H1 (cell line): ENCODE measurements around the gene SSBP3. TPM values are rescaled to one million over a fixed set of nuclear protein-coding genes. Genes with fewer than 3 reads are reported as not detected.

ENCODE experiments used
- CTCF ChIA-PET: fragments of 300-600 bp; sonication (Branson Sonifier 250); formaldehyde crosslinking; loops from one replicate; lab custom pipeline; 2021; ENCODE audit not compliant: partially characterized antibody; lab: Charles Lee
- POLR2A ChIA-PET: fragments of 300-600 bp; sonication (Branson Sonifier 250); formaldehyde crosslinking; loops from one replicate; lab custom pipeline; 2021; ENCODE audit warnings: inconsistent platforms; ENCODE audit not compliant: partially characterized antibody; lab: Charles Lee
- DNase-seq, 2 experiments: peaks; one replicate each; pipeline versions ENCODE4 v3.0.0 to v3.0.0-alpha.2; 2010 to 2022; ENCODE audit warnings: low spot score in 2 of 2, low read depth in 1 of 2, mixed read lengths in 1 of 2
- FAIRE-seq: peaks from 2 replicates; lab custom pipeline; 2011; peaks lifted over from hg19 to GRCh38; lab: Jason Lieb, UNC
- H2AFZ ChIP-seq: 2 replicates; pipeline ENCODE4 v1.8.1; 2012; ENCODE audit warnings: low read length, inconsistent platforms
- H2AK5ac ChIP-seq: 2 replicates; pipeline ENCODE4 v1.6.1; 2013; ENCODE audit warnings: low read depth, low read length
- H2BK120ac ChIP-seq: replicated peaks from 2 replicates; pipeline ENCODE3; 2013; ENCODE audit warnings: low read depth, low read length, inconsistent platforms
- H2BK12ac ChIP-seq: 2 replicates; pipeline ENCODE4 v1.6.1; 2013; ENCODE audit warnings: low read depth, low read length
- H2BK15ac ChIP-seq: 2 replicates; pipeline ENCODE4 v1.6.1; 2013; ENCODE audit warnings: low read length
- H2BK20ac ChIP-seq: 2 replicates; pipeline ENCODE4 v1.6.1; 2013; ENCODE audit warnings: low read length
- H2BK5ac ChIP-seq: 2 replicates; pipeline ENCODE4 v1.6.1; 2013; ENCODE audit warnings: low read depth, low read length
- H3K14ac ChIP-seq: 2 replicates; pipeline ENCODE4 v1.6.1; 2013; ENCODE audit warnings: inconsistent platforms; ENCODE audit not compliant: insufficient read length
- H3K18ac ChIP-seq: 2 replicates; pipeline ENCODE4 v1.6.1; 2013; ENCODE audit warnings: low read length; ENCODE audit errors: extremely low read depth
- H3K23ac ChIP-seq: 2 replicates; pipeline ENCODE4 v1.6.1; 2013; ENCODE audit warnings: inconsistent platforms; ENCODE audit not compliant: insufficient read length
- H3K23me2 ChIP-seq: 2 replicates; pipeline ENCODE4 v1.6.1; 2013; ENCODE audit warnings: low read depth, low read length
- H3K27ac ChIP-seq: 2 replicates; pipeline ENCODE4 v1.6.1; 2011; ENCODE audit warnings: low read depth, low read length, inconsistent platforms
- H3K27me3 ChIP-seq, 4 experiments: replicated peaks in 1 of 4; 1 replicate in 1 of 4; 2 replicates in 3 of 4; pipeline versions ENCODE4 v1.6.1 to v1.8.1; 2011 to 2013; ENCODE audit warnings: low read length in 3 of 4, mild to moderate bottlenecking in 3 of 4, inconsistent platforms in 2 of 4, mixed read lengths in 2 of 4, moderate library complexity in 1 of 4; ENCODE audit not compliant: control insufficient read depth in 3 of 4, insufficient read depth in 3 of 4; ENCODE audit errors: extremely low read depth in 1 of 4
- H3K36me3 ChIP-seq, 4 experiments: 2 replicates each; pipeline versions ENCODE4 v1.6.1 to v1.8.1; 2011 to 2013; ENCODE audit warnings: mild to moderate bottlenecking in 4 of 4, low read length in 3 of 4, moderate library complexity in 2 of 4, control low read depth in 1 of 4, inconsistent platforms in 1 of 4; ENCODE audit not compliant: insufficient read depth in 4 of 4, control insufficient read depth in 2 of 4
- H3K4ac ChIP-seq: replicated peaks from 2 replicates; pipeline ENCODE3; 2013; ENCODE audit warnings: low read length, low read depth, mixed read lengths, inconsistent platforms; ENCODE audit not compliant: insufficient read length
- H3K4me1 ChIP-seq, 4 experiments: replicated peaks in 1 of 4; 1 replicate in 1 of 4; 2 replicates in 3 of 4; pipeline versions ENCODE4 v1.6.1 to v1.8.1; 2011 to 2013; ENCODE audit warnings: low read length in 3 of 4, inconsistent platforms in 2 of 4, mixed read lengths in 1 of 4; ENCODE audit not compliant: insufficient read depth in 4 of 4, control insufficient read depth in 3 of 4
- H3K4me2 ChIP-seq, 2 experiments: 2 replicates each; pipeline versions ENCODE4 v1.6.1 to v1.8.1; 2011 to 2013; ENCODE audit warnings: low read depth in 2 of 2, low read length in 2 of 2, control low read depth in 1 of 2, inconsistent platforms in 1 of 2, mild to moderate bottlenecking in 1 of 2; ENCODE audit not compliant: insufficient read depth in 1 of 2
- H3K4me3 ChIP-seq, 4 experiments: fragments of 200-600, 300-600 bp in 1 of 4; sonication (generic), shearing (Covaris generic), sonication (Bioruptor Twin) in 1 of 4; 2 replicates each; pipeline versions ENCODE4 v1.5.1 to v1.8.1; 2011 to 2016; ENCODE audit warnings: low read length in 4 of 4, low read depth in 3 of 4, control low read depth in 2 of 4, inconsistent platforms in 2 of 4, mild to moderate bottlenecking in 2 of 4, mixed read lengths in 1 of 4, moderate library complexity in 1 of 4; ENCODE audit not compliant: insufficient read depth in 2 of 4; ENCODE audit errors: extremely low read depth in 1 of 4
- H3K56ac ChIP-seq: replicated peaks from 2 replicates; pipeline ENCODE3; 2013; ENCODE audit warnings: low read depth, mild to moderate bottlenecking, mixed read lengths, low read length, inconsistent platforms; ENCODE audit not compliant: insufficient read length
- H3K79me1 ChIP-seq: 2 replicates; pipeline ENCODE4 v1.6.1; 2013; ENCODE audit warnings: low read depth, low read length, control low read depth
- H3K79me2 ChIP-seq, 2 experiments: 2 replicates each; pipeline versions ENCODE4 v1.6.1 to v1.8.1; 2012 to 2013; ENCODE audit warnings: low read length in 2 of 2, mild to moderate bottlenecking in 2 of 2, inconsistent platforms in 1 of 2; ENCODE audit not compliant: insufficient read depth in 2 of 2, control insufficient read depth in 1 of 2
- H3K9ac ChIP-seq, 4 experiments: replicated peaks in 1 of 4; 1 replicate in 1 of 4; 2 replicates in 3 of 4; pipeline versions ENCODE4 v1.6.1 to v1.8.1; 2011 to 2013; ENCODE audit warnings: low read depth in 3 of 4, low read length in 3 of 4, control low read depth in 2 of 4, mild to moderate bottlenecking in 2 of 4, moderate library complexity in 2 of 4, inconsistent platforms in 1 of 4; ENCODE audit errors: extremely low read depth in 1 of 4
- H3K9me3 ChIP-seq, 2 experiments: 2 replicates each; pipeline versions ENCODE4 v1.6.1 to v1.8.1; 2012 to 2013; ENCODE audit warnings: mild to moderate bottlenecking in 2 of 2, moderate library complexity in 2 of 2, control low read depth in 1 of 2, inconsistent platforms in 1 of 2, low read depth in 1 of 2, low read length in 1 of 2, mixed read lengths in 1 of 2; ENCODE audit not compliant: insufficient read depth in 2 of 2
- H4K20me1 ChIP-seq, 2 experiments: replicated peaks in 1 of 2; 2 replicates each; pipeline versions ENCODE3 to v1.8.1; 2011 to 2013; ENCODE audit warnings: inconsistent platforms in 2 of 2, low read length in 2 of 2, mild to moderate bottlenecking in 1 of 2; ENCODE audit not compliant: insufficient read depth in 2 of 2, control insufficient read depth in 1 of 2
- H4K5ac ChIP-seq: 2 replicates; pipeline ENCODE4 v1.6.1; 2013; ENCODE audit warnings: low read length, low read depth, mixed read lengths, inconsistent platforms; ENCODE audit not compliant: insufficient read length
- H4K8ac ChIP-seq: 2 replicates; pipeline ENCODE4 v1.8.0; 2013; ENCODE audit warnings: mild to moderate bottlenecking, moderate library complexity, low read length, inconsistent platforms; ENCODE audit not compliant: insufficient read depth; ENCODE audit errors: extremely low read depth
- H4K91ac ChIP-seq: replicated peaks from 2 replicates; pipeline ENCODE3; 2013; ENCODE audit warnings: low read length, mixed read lengths, inconsistent platforms; ENCODE audit not compliant: insufficient read length
- BRCA1 ChIP-seq: IDR thresholded peaks from 2 replicates; pipeline ENCODE4 v1.6.1; 2012; ENCODE audit warnings: low read depth, low read length, improper control_type of control experiment
- KDM1A ChIP-seq: fragments of 200-600, 300-600 bp; sonication (generic); IDR thresholded peaks from 2 replicates; pipeline ENCODE4 v1.7.1; 2016; ENCODE audit warnings: mild to moderate bottlenecking, low read length, borderline replicate concordance
- RNF2 ChIP-seq: fragments of 200-900, 300-1000 bp; sonication (generic); IDR thresholded peaks from 2 replicates; pipeline ENCODE4 v1.7.1; 2016; ENCODE audit warnings: borderline replicate concordance, low read depth, mild to moderate bottlenecking, antibody characterized with exemption, low read length; ENCODE audit not compliant: poor library complexity, severe bottlenecking; ENCODE audit errors: missing control alignments
- SIN3A ChIP-seq, 2 experiments: IDR thresholded peaks in 1 of 2; conservative IDR thresholded peaks in 1 of 2; 2 replicates each; pipeline ENCODE4 v1.6.1; 2011 to 2012; ENCODE audit warnings: low read length in 2 of 2, improper control_type of control experiment in 1 of 2, low read depth in 1 of 2, mild to moderate bottlenecking in 1 of 2
- TAF7 ChIP-seq: optimal IDR thresholded peaks from 2 replicates; pipeline ENCODE3; 2011; ENCODE audit warnings: low read depth, mild to moderate bottlenecking, inconsistent platforms, low read length, moderate library complexity, borderline replicate concordance
- WGBS, 2 experiments: shearing (Covaris generic) in 1 of 2; methylation state at CpG; one replicate each; pipeline versions ENCODE4 v1.1.6 to v1.1.7; 2013 to 2015; ENCODE audit warnings: low lambda C conversion rate in 2 of 2, mixed read lengths in 2 of 2, inconsistent platforms in 1 of 2, low coverage in 1 of 2, missing lambda C conversion rate in 1 of 2; ENCODE audit not compliant: insufficient replicate concordance in 2 of 2, insufficient coverage in 1 of 2, insufficient read length in 1 of 2; ENCODE audit errors: extremely low coverage in 1 of 2, missing lambda C conversion rate in 1 of 2; 5-methylcytosine and 5-hydroxymethylcytosine counted together
- polyA plus RNA-seq, 7 experiments: library from polyadenylated mRNA; depleted of rRNA in 3 of 7; stranded (reverse) in 5 of 7; unstranded in 2 of 7; fragments of >200 nt in 5 of 7; fragments of 200-250 nt in 2 of 7; gene quantifications; 1 replicate in 5 of 7; 2 replicates in 1 of 7; 4 replicates in 1 of 7; pipeline versions ENCODE4 v1.2.1 to v1.2.3, GENCODE V29; 2011 to 2013; ENCODE audit warnings: missing spikeins in 2 of 7, mixed read lengths in 2 of 7
- total RNA-seq: library from RNA; stranded (reverse); fragmentation: NEBNext Ultra II Directional; extraction: Animal tissue kit (Norgen Biotek cat#: 25700); gene quantifications from 2 replicates; pipeline ENCODE4 v1.2.1, GENCODE V29; 2021

SSBP3 gene
- total and polyA plus RNA-seq, 2 of the 8 experiments (the other 6 are each of a cell fraction or from before 2014, with no cell fraction given), result 99.7 to 133 TPM

DNA sequence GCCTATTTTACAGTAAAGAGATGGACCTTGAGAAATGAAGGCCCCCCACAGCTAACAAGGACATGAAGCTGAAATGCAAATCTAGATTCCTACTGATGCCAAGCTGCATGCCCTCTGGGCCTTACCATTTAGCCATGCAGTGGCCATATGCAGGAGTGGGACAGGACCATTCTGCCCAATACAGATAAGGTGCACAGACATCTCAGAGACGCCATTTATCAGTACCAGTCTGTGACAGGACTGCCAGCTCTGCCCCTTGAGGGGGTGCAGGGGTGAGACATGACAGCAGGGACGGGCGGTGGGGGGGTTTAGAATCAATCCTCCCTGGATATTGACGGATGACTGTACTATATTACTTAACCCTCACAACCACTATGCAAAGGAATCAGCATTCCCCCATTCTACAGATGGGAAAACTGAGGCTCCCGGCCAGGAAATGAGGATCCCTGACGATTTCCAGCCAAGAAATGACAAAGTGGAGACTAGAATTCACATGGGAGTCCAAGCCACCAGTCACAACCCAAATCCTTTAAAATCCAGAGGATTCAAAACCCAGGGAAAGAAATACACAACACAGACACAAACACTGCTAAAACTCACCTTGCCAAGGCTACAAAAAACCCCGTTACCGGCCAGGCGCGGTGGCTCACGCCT, 10.8 kb downstream of the SSBP3 start:
- POLR2A ChIA-PET, result interaction anchor here (2.4 to 3.8 kb wide), 3 partner anchors 9 to 94 kb away, joined by 7 to 17 read pairs (median 17); partner anchors contain the start of gene SSBP3
- no peaks in the 10 kb centered on the region for H3K9me3 ChIP-seq
- H3K27ac ChIP-seq, result no peak overlapping the region
- H3K23ac ChIP-seq, result no peak overlapping the region
- H3K4ac ChIP-seq, result no peak overlapping the region
- H3K18ac ChIP-seq, result no peak overlapping the region
- no peak overlapping the region for H4K8ac ChIP-seq
- no peak overlapping the region for H2BK120ac ChIP-seq
- H3K4me1 ChIP-seq, result peaks cover 0 to 9% (median 5%) of the 10 kb centered on the region in 4 experiments; a peak in 5 of 7 replicates
- peaks cover 4% of the 10 kb centered on the region; the same call in 1 of the 2 replicates for H3K23me2 ChIP-seq
- H3K79me2 ChIP-seq, result peaks cover 25 to 96% of the 10 kb centered on the region in 2 experiments
- no peak overlapping the region for H2BK12ac ChIP-seq
- no peak for FAIRE-seq
- H2BK20ac ChIP-seq, result no peak overlapping the region
- DNase-seq, result no peak
- no peak overlapping the region for H2AK5ac ChIP-seq
- H2BK15ac ChIP-seq, result no peak overlapping the region
- H3K9ac ChIP-seq, result no peak overlapping the region
- H2AFZ ChIP-seq, result no peak overlapping the region
- H4K91ac ChIP-seq, result no peak overlapping the region
- TF ChIP-seq SIN3A (conservative IDR thresholded peaks at IDR 0.05 in 1 of 2, IDR thresholded peaks at IDR 0.05 in 1 of 2; ENCODE audit: low read depth in 1 of 2, low read length in 2 of 2) (no peak), TAF7 (no peak), BRCA1 (no peak), KDM1A (0 out of 2 replicates have a peak, but pooled peaks have one; percentile 20), RNF2 (no peak)
- H3K27me3 ChIP-seq, result no peaks in the 10 kb centered on the region
- H4K5ac ChIP-seq, result no peak overlapping the region
- H2BK5ac ChIP-seq, result no peak overlapping the region
- peaks cover 30% of the 10 kb centered on the region for H3K79me1 ChIP-seq
- H3K4me3 ChIP-seq, result no peak overlapping the region
- H3K4me2 ChIP-seq, result no peak overlapping the region
- peaks cover 25 to 59% of the 10 kb centered on the region in 2 experiments for H4K20me1 ChIP-seq
- peaks cover 32 to 76% (median 45%) of the 10 kb centered on the region in 4 experiments for H3K36me3 ChIP-seq
- 90% methylated on average over 11 of the region's 11 CpGs; no CpG with 5 or more reads in 1 of the 2 experiments for WGBS, 2 experiments
- CTCF ChIA-PET, result interaction anchor here (0.6 to 1.9 kb wide), 11 partner anchors 9 to 104 kb away, joined by 3 to 10 read pairs (median 4); no protein-coding TSS in a partner anchor
- H3K14ac ChIP-seq, result no peak overlapping the region
- H3K56ac ChIP-seq, result no peak overlapping the region
